Stimulated activated CD8-positive, alpha-beta memory T cell treated with anti-CD3 and anti-CD28 coated beads, Interleukin-15, amount 100 ng/mL, for 48 hours (primary cell): ENCODE data around the gene BPI.
"Not testable (repeated sequence)": the region's sequence is repeated elsewhere in the genome, so short reads cannot be mapped to it uniquely, and the experiment has no call there.

Source experiments
- DNase-seq, 2 donors: peaks; one replicate each; pipeline ENCODE4 v3.0.0-alpha.2; 2020; ENCODE audit warnings: low read depth in 2 of 2

The BPI gene

DNA sequence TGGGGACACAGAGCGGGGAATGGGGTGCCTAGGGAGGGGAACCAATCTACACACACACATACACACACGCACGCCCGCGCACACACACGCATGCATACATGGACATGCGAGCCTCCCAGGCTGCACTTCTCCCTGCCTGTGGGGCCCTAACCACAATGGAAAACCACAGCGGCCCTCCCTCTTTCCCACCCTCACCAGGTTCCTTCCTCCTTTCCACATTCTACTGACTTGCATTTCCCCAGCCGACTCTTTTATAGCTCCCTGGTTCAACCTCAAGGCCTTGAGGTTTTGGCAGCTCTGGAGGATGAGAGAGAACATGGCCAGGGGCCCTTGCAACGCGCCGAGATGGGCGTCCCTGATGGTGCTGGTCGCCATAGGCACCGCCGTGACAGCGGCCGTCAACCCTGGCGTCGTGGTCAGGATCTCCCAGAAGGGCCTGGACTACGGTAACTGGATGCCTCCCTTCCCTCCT lies at the start of gene BPI:
TSS of gene BPI (plus strand) at position 249 of the 472 bp plus-strand sequence. CDS start at position 317, 68 bp downstream.
- DNase-seq: no peak

DNA sequence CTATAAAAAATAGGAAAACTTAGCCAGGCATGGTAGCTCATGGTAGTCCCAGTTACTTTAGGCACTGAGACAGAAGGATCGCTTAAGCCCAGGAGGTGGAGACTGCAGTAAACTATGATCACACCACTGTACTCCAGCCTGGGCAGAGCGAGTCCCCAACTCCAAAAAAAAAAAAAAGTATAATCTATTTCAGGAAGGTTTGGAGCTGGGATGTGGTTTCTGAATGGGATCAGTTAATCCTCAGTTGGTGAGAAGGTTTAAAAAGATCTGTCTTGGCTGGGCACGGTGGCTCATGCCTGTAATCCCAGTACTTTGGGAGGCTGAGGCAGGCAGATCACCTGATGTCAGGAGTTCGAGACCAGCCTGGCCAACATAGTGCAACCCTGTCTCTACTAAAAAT lies 49.3 kb upstream of the BPI start:
- not testable (repeated sequence) for DNase-seq

DNA sequence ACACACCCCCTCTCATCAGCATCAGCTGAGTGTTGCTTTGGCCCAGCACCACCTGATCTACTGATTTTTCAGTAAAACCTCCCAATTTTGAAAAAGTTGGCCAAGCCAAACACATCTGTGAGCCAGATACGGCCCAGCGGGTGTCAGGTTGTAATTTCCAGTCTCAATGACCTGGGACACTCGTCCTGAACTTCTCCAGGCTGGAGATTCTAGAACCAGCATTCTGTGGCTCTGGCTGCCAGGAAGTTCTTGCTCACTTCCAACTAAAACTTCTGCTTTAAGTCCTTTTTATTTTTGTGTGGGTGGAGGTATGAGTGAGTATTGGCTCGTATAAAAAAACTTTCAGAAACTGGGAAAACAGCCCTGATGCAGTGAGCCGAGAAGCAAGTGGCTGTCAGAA lies 48.6 kb upstream of the BPI start:
- no peak for DNase-seq

DNA sequence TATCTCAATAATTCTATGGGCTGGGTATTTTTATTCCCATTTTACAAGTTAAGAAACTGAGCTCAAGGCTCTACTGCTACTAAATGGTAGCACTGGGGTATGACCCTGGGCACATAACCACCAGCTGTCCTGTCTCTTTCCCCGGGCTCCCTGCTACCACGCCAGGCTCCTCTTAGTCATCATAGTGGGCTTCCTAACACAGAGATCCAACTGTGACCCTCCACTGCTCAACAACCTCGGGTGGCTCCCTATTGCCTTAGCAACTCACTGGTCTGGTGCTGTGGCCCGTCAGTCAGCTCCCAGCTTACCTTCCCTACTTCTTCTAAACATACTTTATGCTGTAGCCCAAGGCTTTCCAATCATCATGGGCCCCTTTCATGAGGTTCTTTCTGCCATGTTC lies 47.9 kb upstream of the BPI start:
- no peak for DNase-seq

DNA sequence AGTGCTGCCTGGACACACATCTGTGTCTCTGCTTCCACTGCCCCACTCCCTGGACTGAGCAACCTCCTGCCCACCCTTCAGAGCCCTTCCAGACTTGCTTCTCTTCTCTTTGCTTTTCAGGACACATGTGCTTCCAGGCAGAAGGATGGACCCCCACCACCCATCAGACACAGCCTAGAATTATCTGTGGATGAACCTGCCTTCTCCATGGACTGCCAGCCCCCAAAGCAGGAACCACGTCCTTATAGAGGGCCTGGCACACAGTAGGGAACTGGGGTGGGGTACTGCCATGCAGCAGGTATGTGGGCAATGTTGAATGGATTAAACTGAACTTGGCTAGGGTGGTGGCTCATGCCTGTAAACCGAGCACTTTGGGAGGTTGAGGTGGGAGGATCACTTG lies 47.0 kb upstream of the BPI start:
- no peak for DNase-seq

DNA sequence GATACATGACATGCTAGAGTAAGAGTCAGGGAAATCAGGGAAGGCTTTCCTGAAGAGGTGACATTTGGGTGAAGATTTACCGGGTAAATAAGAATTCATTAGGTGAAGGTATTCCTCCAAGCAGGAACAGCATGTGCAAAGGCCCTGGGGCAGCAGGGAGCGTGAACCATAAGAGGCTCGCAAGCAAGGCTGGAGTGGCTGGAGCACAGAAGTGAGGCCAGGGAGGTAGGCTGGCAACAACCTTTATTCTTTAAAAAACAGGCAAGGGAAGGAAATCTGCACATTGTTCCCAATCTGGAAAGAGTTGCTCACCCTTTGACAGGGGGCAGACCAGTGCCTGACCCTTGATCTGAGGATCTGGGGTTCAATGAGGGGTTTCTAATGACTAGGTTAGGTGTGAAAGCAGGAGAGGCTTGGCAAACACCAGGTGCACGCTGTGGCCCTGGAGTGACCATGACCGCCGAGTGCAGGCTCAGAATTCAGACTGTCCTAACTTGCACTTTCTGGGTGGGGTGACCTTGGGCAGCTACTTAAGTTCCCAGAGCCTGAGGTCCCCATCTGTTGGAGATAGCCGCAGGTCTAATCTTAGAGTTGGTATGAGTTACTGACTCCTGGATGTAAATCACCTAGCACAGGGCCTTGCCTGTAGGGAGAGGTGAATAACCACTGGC lies 45.3 kb upstream of the BPI start:
- no peak for DNase-seq

DNA sequence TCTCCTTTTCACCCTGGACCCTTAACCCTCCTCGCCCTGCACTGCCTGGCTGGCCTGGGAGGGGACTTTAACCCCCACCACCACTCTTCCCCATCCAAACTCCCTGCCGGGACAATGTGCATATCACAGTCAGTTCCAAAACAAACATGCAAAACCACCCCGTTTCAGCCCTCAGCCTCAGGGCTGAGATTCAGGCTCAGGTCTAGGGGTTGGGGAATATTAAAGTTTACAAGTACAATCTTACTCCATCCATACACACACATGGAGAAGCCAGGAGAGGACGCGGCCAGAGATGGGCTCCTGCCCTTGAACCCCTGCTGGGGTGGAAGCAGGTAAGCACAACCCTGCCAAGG lies 44.0 kb upstream of the BPI start:
- DNase-seq: no peak

DNA sequence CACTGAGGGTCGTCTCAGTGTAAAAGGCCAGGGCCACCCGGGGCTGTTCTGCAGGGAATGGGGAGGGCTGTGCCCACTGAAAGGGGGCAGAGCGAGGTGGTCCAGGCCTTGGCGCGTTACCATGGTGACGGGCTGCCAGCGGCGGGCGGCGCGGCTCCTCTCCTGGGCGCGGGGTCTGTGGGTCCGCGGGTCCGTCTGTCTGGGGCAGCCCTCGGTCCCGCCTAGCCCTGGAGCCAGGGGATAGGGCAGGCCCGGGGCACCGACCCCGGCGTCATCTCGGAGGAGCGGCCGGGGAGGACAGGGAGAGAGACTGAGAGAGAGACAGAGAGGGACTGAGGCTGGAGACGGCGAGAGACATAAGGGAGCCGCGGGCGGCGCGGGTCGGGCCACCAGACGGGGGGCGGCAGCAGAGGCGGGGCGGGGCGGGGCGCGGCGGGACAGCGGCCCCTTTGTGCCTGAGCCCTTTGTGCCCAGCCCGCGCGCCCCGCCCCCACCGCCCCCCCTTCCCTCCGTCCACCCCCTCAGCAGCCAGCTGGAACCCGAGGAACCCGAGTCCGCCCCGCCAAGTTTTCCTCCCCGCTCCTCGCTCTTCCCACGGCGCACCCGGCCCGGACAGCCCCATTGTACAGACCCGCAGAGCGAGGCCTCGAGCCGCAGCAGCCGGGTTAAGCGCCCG lies 43.4 kb upstream of the BPI start, which contains the start of gene KIAA1755:
TSS of gene KIAA1755 (minus strand) at position 358 of the 676 bp plus-strand sequence. CDS start at position 123, 235 bp downstream.
- no peak for DNase-seq

DNA sequence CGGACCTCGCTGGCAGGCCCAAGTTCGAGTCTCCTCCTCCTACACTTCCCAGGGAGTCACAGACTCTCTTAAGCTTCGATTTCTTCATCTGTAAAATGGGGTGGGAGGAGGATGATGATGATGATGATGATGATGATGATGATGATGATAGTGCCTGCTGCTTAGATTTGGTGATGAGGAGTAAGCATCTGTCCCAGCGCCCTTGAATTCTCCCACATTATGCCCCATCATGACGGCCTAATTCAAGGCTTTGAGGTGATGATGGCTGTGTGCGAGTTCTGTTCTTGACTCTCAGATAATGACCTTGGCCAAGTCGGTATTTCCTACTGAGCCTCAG lies 42.9 kb upstream of the BPI start:
- DNase-seq: no peak

DNA sequence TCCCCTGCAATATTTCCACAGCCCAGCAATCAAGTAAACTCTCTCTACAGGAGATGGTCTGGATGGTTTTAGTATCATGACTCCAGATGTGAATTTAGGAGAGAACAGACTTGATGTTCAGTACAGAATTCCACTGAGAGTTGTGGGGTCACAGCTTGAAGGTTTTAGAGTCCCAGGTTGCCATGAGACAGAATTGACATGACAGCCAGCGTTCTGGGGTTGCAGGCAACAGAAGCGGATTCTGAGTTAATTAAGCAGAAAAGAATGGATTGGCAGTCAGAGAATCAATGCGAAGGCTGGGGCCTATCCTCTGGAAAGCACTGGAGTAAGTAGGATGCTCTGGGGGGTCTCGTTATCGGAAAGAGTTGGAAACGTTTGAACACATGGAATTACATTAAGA lies 41.0 kb upstream of the BPI start:
- no peak for DNase-seq

DNA sequence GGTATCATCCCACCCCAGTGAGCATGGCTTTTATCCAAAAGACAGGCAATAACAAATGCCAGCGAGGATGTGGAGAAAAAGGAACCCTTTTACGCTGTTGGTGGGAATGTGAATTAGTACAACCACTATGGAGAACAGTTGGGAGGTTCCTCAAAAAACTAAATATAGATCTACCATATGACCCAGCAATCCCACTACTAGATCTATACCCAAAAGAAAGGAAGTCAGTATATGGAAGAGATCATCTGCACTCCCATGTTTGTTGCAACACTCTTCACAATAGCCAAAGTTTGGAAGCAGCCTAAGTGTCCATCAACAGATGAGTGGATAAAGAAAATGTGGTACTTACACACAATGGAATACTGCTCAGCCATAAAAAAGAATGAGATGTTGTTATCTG lies 37.5 kb upstream of the BPI start:
- no peak for DNase-seq

DNA sequence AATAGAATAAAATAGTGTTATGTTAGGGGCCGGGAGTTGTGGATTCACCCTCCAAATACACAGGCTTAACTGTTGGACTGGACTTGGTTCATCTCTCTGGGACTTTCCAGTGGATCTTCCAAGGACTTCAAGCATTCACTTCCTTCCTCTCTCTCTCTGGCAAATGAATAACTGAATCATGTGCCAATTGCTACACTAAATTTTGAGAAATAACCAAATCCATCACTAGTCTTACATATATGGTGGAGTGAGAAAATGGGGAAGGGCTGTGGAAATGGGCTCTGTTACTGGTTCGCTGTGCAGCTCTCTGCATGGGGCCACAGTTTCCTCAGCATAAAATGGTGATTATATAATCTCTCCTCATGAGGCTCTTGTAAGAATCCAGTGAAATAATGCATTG lies 36.7 kb upstream of the BPI start:
- DNase-seq: no peak

DNA sequence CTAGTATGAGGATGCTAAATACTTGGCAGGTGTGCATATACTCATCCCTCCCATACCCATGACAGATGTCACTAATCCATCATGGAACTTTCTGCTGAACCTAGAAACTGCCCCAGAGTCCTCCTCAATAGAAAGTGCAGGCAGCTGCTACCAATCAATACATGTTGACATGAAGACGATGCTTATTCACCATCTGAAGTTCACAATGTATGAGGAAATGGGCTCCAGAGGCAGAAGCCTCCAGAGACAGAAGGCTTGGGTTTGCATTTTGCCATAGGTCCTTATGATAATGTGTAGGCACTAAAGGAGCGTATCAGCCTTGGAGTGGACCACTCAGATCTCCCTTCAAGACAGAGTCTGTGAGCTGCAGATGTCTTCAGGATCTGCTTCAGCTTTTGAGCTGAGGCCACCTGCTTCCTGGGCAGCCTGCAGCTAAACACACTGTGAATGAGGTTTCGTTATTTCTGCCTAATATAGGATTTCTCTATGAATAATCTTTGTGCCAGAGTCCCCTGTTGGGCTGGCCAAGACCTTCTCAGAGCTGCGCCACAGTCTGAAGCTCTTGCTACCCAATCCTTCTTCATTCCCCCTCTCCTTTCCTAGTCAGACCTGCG lies 35.9 kb upstream of the BPI start:
- DNase-seq: no peak

DNA sequence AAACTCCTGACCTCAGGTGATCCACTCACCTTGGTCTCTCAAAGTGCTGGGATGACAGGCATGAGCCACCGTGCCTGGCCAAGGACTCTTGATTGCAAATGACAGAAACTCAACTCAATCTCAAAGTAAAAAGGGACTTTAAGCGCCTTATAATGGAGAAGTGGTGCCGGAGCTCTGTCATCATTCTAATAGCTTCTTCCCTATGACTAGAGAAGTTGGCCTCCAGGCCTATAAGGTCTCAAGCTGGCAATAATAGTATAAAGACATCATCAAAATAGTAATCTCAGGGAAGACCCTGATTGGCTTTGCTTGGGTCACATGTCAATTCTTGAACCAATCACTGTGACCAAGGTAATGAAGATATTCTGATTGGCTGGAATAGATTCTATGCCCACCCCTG lies 34.9 kb upstream of the BPI start:
- DNase-seq: no peak

DNA sequence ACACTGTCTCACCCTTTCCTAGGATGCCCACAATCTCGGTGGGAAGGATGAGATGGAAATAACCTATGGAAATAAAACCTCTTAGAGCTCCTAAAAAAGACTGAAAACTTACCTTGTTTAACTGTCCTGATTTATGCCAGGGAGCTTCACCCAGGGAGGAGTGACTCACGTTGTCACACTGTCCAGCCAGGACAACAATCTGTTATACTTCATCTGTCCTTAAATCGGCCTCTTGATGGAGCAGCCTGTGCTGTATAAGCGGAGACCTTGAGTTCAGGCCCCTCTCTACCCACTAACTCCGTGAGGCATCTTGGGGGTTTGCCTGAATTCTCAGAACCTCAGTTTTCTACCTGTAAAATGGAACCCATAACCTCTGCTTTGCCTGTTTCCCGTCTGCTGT lies 34.2 kb upstream of the BPI start:
- DNase-seq: no peak

DNA sequence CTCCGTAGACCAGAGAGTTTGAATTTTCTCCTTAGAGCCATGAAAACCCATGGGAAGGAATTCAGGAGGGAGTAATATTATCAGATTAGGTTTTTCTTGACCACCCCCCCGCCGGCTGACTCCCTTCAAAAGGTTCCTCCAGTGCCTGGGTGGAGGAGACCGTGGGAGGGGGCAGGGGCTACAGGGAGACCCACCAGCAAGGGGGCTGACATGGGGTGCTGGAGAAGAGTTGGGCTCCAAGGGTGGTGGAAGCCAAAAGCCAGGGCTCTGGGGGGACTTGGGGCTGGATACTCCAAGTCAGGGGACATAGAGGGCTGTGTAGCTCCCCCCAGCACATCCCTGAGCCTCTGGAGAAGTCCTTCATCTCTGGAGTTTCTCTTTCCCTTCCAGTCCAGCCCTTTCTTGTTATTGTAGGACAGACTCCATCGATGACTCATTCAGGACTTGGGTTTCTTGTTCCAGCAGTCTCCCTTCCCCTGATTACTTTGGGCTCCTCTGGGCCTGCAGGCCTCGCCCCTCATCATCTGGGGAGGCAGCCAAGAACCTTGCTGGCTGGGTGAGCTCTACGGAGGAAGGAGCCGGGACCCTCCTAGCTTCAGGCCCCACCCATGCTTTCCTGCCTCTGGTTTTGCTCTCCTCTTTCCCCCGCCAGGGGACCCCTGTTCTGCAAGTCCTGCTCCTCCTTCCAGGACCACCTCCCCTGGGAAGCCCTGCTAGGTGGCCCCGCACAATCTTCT lies 32.9 kb upstream of the BPI start:
- no peak for DNase-seq

DNA sequence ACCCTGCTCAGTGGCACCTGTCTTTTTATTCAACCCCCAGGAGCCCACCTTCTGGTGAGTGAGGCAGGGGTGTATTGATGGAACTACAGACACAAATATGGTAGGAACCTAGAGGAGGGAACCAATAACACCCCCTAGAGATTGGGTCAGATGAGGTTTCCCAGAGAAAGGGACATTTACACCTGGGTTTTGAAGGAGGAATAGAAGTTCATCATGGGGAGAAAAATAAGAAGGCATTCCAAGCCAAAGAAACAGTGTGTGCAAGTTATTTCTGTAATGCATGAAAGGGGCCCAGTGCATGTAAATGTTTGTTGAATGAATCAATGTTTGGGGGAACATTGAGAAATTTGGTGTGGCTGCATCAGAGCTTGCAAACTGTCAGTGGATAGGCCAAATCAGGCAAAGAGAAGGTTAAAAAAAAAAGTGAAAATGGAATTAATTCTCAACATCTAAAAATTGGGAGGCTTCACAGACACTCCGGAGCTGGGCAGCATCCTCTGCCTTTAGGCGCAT lies 32.3 kb upstream of the BPI start:
- DNase-seq: no peak

DNA sequence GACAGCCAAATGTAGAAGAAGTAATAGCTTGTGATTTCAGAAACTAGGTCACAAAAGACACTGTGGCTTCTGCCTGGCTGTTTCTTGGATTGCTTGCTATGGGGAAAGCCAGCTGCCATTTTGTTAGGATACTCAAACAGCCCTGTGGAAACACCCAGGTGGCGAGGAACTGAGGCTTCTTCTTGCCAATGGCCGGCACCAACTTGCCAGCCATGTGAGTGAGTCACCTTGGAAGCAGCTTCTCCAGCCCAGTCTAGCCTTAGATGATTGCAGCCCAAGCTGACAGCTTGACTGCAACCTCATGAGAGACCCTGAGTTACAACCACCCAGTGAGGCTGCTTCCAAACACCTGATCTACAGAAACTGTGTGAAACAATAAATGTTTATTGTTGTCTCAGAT lies 31.6 kb upstream of the BPI start:
- no peak for DNase-seq

DNA sequence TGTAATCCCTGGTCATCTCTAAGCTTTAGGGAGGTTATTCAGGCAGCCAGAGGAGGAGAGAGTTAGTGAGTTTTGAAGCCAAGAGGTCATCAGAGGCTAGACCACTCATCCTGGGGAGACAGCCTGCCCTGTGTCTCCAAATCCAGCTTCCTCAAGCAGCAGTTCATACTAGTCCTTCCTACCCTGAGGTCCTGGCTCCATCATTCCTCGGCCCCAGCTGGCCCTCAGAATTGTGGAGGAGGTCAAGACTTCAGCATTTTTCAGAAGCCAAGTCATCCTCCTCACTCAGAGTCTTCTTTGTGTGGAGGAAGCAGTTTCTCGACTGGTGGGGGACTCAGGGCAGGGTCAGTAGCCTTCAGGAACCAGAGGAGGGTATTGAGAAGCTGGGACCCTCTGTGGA lies 31.0 kb upstream of the BPI start:
- no peak for DNase-seq

DNA sequence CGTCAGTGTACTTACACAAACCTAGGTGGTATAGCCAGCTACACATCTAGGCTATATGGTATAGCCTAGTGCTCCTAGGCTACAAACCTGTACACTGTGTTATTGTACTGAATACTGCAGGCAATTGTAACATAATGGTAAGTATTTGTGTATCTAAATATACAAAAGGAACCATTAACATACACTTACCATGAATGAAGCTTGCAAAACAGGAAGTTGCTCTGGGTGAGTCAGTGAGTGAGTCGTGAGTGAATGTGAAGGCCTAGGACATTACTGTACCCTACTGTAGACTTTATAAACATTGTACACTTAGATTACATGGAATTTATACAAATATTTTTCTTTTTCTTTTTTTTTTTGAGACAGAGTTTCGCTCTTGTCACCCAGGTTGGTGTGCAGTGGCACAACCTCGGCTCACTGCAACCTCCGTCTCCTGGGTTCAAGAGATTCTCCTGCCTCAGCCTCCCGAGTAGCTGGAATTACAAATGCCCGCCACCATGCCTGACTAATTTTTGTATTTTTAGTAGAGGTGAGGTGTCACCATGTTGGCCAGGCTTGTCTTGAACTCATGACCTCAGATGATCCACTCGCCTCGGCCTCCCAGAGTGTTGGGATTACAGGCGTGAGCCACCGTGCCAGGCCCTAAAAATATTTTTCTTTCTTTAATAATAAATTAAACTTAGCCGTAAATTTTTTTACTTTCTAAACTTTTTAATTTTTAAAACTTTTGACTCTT lies 28.0 kb upstream of the BPI start:
- no peak for DNase-seq

DNA sequence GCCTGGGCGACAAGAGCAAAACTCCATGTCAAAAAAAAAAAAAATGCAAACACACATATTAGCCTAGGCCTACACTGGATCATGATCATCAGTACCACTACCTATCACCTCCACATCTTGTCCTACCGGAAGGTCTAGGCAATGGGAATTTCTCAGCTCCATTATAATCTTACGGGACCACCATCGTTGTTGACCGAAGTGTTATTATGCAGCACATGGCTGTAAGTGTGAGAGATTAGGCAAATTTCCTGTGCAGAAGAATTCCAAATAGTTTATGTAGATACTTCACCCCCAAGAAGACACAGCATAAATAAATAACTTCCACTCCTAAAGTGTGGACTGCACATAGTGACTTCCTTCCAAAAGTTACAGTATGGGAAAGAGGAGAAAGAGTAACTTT lies 26.7 kb upstream of the BPI start:
- no peak for DNase-seq

DNA sequence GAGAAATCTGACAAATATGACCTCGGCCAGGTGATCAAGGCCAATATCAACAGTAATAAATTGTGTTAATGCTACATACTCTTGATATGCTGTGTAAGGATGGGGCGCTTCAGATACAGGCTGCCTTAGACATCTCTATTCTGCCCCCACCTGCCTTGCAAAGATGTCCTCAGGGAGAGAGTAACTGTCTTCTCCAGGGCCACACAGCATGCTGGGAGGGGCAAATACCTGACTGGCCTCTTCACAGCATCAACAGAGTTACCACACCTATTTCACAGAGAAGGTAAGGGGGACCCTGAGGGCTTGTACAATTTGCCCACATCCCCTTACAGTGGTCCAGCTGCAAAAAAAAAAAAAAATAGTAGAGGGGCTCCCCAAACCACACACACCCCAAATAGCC lies 26.3 kb upstream of the BPI start:
- DNase-seq: no peak
